Mucosa of descending colon (tissue), 3 donors: ENCODE measurements around the gene TACC2. TPM values are rescaled to one million over a fixed set of nuclear protein-coding genes. Genes with fewer than 3 reads are reported as not detected.
A peak's percentile ranks its signal among the peaks of the same experiment; 100 is the strongest.

ENCODE experiments used
- ATAC-seq: fragments of 200-7000 bp; cut with Tn5 transposase; one replicate; pipeline ENCODE4 v1.9.1; 2020; ENCODE audit warnings: mild to moderate bottlenecking, moderate library complexity
- DNase-seq, 3 donors: peaks; one replicate each; pipeline ENCODE4 v3.0.0-alpha.2; 2020
- H3K36me3 ChIP-seq: fragments of 200-600 bp; one replicate; pipeline ENCODE4 v1.8.0; 2021; ENCODE audit warnings: low read depth, mild to moderate bottlenecking
- H3K4me1 ChIP-seq: fragments of 200-600 bp; one replicate; pipeline ENCODE4 v1.8.0; 2021; ENCODE audit warnings: low read depth, mild to moderate bottlenecking
- H3K4me3 ChIP-seq: fragments of 200-600 bp; one replicate; pipeline ENCODE4 v1.8.0; 2021; ENCODE audit warnings: mild to moderate bottlenecking
- H3K9me3 ChIP-seq: fragments of 200-600 bp; one replicate; pipeline ENCODE4 v1.8.0; 2021; ENCODE audit warnings: mild to moderate bottlenecking
- CTCF ChIP-seq: fragments of 200-600 bp; IDR thresholded peaks from one replicate; pipeline ENCODE4 v1.8.0; 2022; ENCODE audit warnings: antibody characterized with exemption, mild to moderate bottlenecking
- intact Hi-C, 2 donors: fragments of 100-400 bp; cut with DNase I in 1 of 2; cut with micrococcal nuclease in 1 of 2; formaldehyde crosslinking; loops; one replicate each; pipeline versions ENCODE4 v1.11.0 to v1.11.1; 2022; cut with DNase I, micrococcal nuclease
- total RNA-seq, 3 donors: library from RNA; stranded (reverse); fragmentation: NEBNext Ultra II Directional in 2 of 3; extraction: Animal tissue kit (Norgen Biotek cat#: 25700) in 2 of 3; gene quantifications; one replicate each; pipeline versions ENCODE4 v1.2.1 to v1.2.4, GENCODE V29; 2021 to 2023
- donor health status: DM: no; HTN: no; CAD: no; lungs with moderate emphysema.
- donor health status: DM: no; HTN: no; CAD: no.
- donor health status: DM: no; HTN: yes; CAD: no.

Gene TACC2
- total RNA-seq, 3 donors from 2014 or later = 97.5 to 170 (median 133) TPM

GRCh38 chr10:122277526-122278136, 288.7 kb downstream of the TACC2 start:
- DNase-seq = no peak
- ATAC-seq = no peak
- Histone ChIP-seq H3K36me3 (no peaks in the 10 kb centered on the region), H3K4me1 (no peaks in the 10 kb centered on the region), H3K4me3 (no peak overlapping the region), H3K9me3 (no peaks in the 10 kb centered on the region)
- no peak for TF ChIP-seq CTCF
- intact Hi-C loops = no loop called here

GRCh38 chr10:122279725-122280141, 290.8 kb downstream of the TACC2 start:
- Histone ChIP-seq H3K4me3 (no peak overlapping the region), H3K9me3 (no peaks in the 10 kb centered on the region), H3K4me1 (no peaks in the 10 kb centered on the region), H3K36me3 (no peaks in the 10 kb centered on the region)
- no peak for TF ChIP-seq CTCF
- intact Hi-C loops = no loop called here
- DNase-seq = peak in 1 of 3 donors; percentile 46
- ATAC-seq = peak; percentile 57

- H3K36me3 ChIP-seq = no peaks in the 10 kb centered on the region
- H3K4me1 ChIP-seq = no peaks in the 10 kb centered on the region
- ATAC-seq = no peak
- no peak for DNase-seq
- no peak overlapping the region for H3K4me3 ChIP-seq
- H3K9me3 ChIP-seq = no peaks in the 10 kb centered on the region
- intact Hi-C loops = no loop called here
- no peak for TF ChIP-seq CTCF
These were observed 291.2 kb downstream of the TACC2 start for GRCh38 chr10:122280156-122280555.

- H3K36me3 ChIP-seq = no peaks in the 10 kb centered on the region
- no peaks in the 10 kb centered on the region for H3K4me1 ChIP-seq
- intact Hi-C loops = no loop called here
- DNase-seq (no peak), ATAC-seq (no peak)
- no peak for TF ChIP-seq CTCF
- no peak overlapping the region for H3K4me3 ChIP-seq
- H3K9me3 ChIP-seq = no peaks in the 10 kb centered on the region
These were observed 292.2 kb downstream of the TACC2 start for GRCh38 chr10:122281018-122281626.

- Histone ChIP-seq H3K36me3 (no peaks in the 10 kb centered on the region), H3K4me3 (no peak overlapping the region), H3K9me3 (no peaks in the 10 kb centered on the region), H3K4me1 (no peaks in the 10 kb centered on the region)
- TF ChIP-seq CTCF = no peak
- no peak for ATAC-seq
- DNase-seq = no peak
- intact Hi-C loops = no loop called here
These were observed 292.8 kb downstream of the TACC2 start for GRCh38 chr10:122281751-122282150.
